Skeletal muscle satellite cell (primary cell): ENCODE data around the gene OPRL1.

Source experiments
- H3K27me3 ChIP-seq: 2 replicates; pipeline ENCODE4 v1.7.0; 2013; ENCODE audit warnings: low read length; ENCODE audit not compliant: control insufficient read depth, insufficient read depth
- H3K36me3 ChIP-seq: 2 replicates; pipeline ENCODE4 v1.7.0; 2013; ENCODE audit warnings: mild to moderate bottlenecking, control low read depth, low read length; ENCODE audit not compliant: insufficient read depth
- H3K4me1 ChIP-seq: 2 replicates; pipeline ENCODE4 v1.7.0; 2013; ENCODE audit warnings: low read length; ENCODE audit not compliant: control insufficient read depth, insufficient read depth
- H3K4me2 ChIP-seq: 2 replicates; pipeline ENCODE4 v1.7.0; 2013; ENCODE audit warnings: mild to moderate bottlenecking, low read length
- H3K4me3 ChIP-seq: 2 replicates; pipeline ENCODE4 v1.7.0; 2013; ENCODE audit warnings: low read length
- H3K9ac ChIP-seq: 2 replicates; pipeline ENCODE4 v1.7.0; 2013; ENCODE audit warnings: mild to moderate bottlenecking, low read depth, low read length, moderate library complexity
- H3K9me3 ChIP-seq: replicated peaks from 2 replicates; pipeline ENCODE4 v1.7.0; 2013; ENCODE audit warnings: mild to moderate bottlenecking, control low read depth, low read length

OPRL1 gene

DNA sequence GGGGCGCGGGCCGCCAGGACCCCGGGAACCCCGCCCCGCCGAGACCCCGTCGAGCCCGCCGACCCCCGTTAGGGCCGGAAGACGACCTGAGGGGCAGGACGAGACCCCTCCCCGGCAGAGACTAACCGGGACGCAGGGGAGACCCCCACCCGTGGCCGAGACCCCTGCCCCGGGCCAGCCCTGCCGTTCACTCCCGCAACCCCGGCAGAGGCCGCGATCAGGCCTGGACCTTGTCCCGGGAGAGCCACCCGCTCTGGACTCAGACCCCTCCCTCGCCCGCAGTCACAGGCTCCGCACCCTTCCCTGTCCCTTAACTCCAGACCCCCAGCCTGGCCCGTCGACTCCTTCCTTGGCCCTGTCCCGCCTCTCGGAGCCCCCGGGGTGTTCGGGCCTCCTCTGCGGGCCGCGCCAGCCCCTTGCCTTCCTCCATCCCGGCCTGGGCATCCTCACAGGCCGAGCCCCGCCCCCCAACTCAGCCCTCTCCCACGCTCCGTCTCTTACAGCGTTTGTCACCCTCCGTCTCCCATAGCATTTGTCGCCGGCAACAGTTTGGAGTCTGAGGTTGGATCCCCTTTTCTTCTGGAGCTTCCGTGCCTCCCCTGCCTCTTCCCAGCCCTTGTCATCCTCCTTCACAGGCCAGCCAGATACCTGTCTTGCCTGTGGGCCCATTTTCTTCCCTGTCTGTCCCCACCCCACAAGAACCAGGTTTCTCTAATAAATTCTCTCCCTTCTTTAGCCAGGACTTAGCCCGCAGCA lies 16.3 kb upstream of the OPRL1 start:
- H3K9me3 ChIP-seq: no peaks in the 10 kb centered on the region
- H3K9ac ChIP-seq: peak overlapping the region; percentile 93
- H3K36me3 ChIP-seq: no peaks in the 10 kb centered on the region
- H3K27me3 ChIP-seq: no peaks in the 10 kb centered on the region
- peak overlapping the region; percentile 94 for H3K4me3 ChIP-seq
- H3K4me1 ChIP-seq: peaks cover 33% of the 10 kb centered on the region
- H3K4me2 ChIP-seq: peak overlapping the region; percentile 84

DNA sequence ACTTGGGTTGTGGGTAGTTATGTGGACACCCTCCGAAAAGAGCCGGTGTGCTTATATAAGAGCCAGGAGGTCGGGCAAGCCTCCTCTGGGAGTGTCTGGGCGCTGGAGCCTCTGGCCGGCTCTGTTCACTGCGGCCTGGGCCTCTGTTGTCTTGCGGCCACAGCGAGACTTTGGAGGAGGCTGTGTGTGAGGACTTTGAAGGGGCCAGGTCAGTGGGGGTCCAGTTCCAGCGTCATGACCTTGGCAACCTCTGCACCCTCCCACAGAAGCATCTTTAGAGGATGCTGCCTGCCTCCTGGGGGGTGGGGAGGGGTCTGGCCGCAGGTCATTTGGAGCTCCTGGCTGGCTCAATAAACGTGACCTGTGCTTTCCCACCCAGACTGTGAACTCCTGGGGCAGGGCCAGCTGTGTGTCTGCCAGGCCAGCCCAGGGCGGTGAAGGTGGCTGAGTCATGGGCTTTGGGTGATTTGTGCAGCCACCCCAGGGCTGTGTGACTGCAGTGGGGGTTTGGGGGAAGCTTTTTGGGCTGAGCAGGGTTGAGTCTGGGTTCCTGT lies 15.7 kb upstream of the OPRL1 start:
- Histone ChIP-seq H3K27me3 (no peaks in the 10 kb centered on the region), H3K9me3 (no peaks in the 10 kb centered on the region), H3K9ac (peak overlapping the region; percentile 93), H3K36me3 (no peaks in the 10 kb centered on the region), H3K4me2 (peak overlapping the region; percentile 84), H3K4me1 (peaks cover 33% of the 10 kb centered on the region), H3K4me3 (peak overlapping the region; percentile 94)

DNA sequence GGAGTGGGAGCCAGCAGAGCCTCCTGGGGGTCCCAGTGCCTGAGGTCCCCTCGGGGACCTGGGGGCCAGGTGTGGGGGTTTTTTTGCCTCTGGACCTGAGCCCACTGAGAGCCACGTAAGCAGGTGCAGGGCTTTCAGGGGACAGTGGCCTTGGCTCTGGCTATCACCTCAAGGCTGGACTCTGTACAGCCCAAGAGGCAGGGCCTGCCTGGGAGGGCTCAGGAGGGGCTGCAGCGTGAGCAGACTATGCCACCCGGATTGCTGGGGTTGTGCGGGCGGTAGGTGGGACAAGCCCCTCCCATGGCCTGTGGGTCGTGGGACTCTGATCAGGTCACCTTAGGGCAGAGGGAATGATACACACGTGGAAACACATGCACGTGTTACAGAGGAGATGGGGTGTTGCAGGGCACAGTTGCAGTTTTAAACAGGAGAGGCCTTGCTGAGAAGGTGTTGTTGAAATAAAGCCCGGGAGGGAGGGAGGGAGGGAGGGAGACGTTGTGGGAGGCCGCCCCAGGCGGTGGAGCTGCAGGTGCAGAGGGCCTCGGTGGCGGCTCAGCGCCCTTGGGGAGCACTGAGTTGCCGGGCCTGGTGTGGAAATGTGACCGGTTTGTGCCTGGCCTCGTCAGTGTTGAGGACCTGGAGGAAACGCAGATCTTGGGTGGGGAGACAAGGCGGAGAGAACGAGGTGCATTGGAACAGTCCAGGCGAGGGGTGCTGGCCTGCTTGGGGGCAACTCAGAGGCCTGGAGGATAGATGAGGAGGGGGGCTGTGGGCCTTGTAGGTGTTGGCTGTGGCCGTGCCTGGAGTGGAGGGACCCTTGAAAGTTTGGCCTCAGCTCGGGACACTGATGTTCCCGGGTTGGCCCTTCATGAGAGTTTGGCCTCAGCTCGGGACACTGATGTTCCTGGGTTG lies 14.6 kb upstream of the OPRL1 start:
- no peaks in the 10 kb centered on the region for H3K36me3 ChIP-seq
- no peaks in the 10 kb centered on the region for H3K27me3 ChIP-seq
- no peak overlapping the region for H3K9ac ChIP-seq
- peak overlapping the region; percentile 50 for H3K4me2 ChIP-seq
- H3K4me3 ChIP-seq: no peak overlapping the region
- H3K9me3 ChIP-seq: no peaks in the 10 kb centered on the region
- peaks cover 33% of the 10 kb centered on the region for H3K4me1 ChIP-seq

DNA sequence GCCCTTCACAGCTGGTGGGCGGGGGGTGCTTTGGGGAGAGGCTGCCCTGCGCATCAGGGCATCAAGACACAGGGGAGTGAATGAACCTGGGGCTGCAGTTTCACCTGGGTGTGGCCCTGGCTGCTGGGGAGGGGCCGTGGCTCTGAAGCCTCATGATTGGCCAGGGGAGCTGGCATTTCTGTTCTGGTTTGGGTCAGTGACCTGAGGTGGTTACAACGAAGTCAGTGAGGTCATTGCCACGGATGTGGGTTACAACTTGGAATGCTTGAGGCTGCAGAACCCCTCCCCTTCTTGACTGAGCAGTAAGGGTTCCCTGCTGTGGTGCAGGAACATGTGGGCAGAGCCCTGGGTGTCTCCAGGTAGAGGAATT lies 13.9 kb upstream of the OPRL1 start:
- Histone ChIP-seq H3K9ac (no peak overlapping the region), H3K4me1 (peaks cover 33% of the 10 kb centered on the region), H3K9me3 (no peaks in the 10 kb centered on the region), H3K36me3 (no peaks in the 10 kb centered on the region), H3K4me3 (no peak overlapping the region), H3K27me3 (no peaks in the 10 kb centered on the region), H3K4me2 (peak overlapping the region; percentile 50)

DNA sequence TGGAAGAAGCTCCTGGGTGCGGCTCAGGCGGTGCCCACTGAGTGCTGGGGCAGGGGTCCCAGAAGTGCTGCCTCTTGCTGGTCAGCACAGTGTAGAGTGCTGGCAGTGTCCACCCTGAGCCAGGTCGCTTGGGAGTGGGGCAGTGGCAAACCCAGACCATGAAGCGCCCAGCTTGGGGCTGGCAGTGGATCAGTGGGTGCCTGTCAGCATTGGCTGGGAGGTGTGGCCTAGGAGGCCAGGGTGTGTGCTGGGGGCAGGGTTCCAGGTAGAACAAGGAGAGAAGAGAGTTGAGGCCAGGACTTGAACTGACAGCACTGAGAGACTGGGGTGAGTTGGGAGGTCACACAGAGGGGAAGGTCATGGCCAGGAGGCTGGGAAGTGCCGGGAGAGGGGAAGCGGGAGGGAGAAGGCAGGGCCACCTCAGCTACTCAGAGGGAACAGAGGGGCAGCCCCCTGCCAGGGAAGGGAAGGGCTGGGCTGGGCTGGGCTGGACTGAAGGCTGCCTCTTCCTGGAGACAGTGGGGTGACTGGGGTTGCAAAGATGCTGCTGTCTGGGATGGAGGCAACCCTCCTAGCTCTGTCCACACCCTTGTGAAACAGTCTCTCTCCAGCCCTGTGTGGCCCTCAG lies 12.8 kb upstream of the OPRL1 start:
- no peak overlapping the region for H3K4me3 ChIP-seq
- H3K4me1 ChIP-seq: peaks cover 31% of the 10 kb centered on the region
- H3K27me3 ChIP-seq: no peaks in the 10 kb centered on the region
- H3K9me3 ChIP-seq: no peaks in the 10 kb centered on the region
- H3K9ac ChIP-seq: no peak overlapping the region
- no peak overlapping the region for H3K4me2 ChIP-seq
- H3K36me3 ChIP-seq: no peaks in the 10 kb centered on the region

DNA sequence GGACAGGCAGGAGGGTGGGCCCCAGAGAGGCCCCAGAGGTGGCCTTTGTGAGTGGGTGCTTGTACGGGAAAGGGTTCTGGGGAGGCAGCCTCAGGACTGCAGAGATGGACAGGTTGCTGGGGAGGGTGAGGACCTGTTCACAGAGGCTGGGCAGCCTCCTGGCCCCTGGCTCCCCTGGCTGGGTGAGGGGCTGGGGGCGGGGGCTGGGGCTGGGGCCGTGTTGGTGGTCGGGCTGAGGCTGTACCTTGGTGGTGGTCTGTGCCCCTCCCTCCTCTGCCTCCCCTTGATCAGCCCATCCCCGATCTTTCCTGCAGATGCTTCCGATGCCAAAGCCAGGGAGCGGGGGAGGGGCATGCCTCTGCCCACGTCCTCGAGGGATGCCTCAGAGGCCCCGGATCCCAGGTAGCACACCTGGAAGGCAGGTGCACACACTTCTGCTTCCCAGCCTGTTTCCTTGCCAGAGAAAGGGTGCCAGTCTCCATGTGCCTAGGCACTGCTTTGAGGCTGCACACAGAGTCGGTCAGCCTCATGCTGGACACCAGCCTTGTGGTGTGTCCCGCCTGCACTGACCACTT lies 12.1 kb upstream of the OPRL1 start:
- no peaks in the 10 kb centered on the region for H3K36me3 ChIP-seq
- peaks cover 25% of the 10 kb centered on the region for H3K4me1 ChIP-seq
- no peak overlapping the region for H3K9ac ChIP-seq
- no peaks in the 10 kb centered on the region for H3K9me3 ChIP-seq
- H3K4me2 ChIP-seq: no peak overlapping the region
- H3K27me3 ChIP-seq: no peaks in the 10 kb centered on the region
- H3K4me3 ChIP-seq: no peak overlapping the region

DNA sequence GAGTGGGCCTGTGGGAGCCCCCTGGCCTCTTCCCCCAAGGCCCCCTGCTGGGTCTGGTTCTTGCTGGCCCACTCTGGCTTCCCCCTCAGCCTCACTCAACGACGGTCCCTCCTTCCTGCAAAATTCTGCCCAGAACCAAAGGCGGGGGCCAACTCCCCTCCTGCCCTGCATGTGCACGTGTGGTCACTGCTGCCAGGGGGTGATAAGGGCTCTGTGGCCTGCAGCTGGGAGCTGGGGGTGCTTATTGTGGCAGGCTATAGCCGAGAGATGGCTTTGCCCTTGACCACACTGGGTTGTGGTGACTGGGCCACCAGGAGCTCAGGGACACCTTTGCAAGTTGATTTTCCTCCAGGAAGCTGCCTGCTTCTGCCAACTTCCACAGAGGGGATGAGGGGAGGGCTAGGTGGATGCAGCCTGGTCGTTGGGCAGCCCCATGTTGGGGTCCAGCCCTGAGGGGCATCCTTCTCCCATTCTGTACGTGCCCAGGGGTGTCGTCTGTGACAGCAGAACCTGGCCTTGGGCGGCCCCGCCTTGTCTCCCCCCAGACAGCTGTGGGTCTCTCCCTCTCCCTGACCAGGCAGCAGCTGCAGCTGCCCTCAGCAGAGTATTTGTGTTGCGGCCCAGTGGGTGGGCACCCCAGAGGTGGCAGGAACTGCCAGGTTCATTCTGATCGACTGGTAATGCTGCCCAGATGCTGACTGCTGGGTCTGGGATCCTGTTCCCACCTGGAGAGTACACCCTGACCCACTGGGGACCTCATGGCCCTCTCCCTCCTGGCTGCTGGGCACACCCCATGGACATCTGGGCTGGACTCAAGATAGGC lies 11.3 kb upstream of the OPRL1 start:
- no peaks in the 10 kb centered on the region for H3K27me3 ChIP-seq
- H3K9ac ChIP-seq: no peak overlapping the region
- no peak overlapping the region for H3K4me2 ChIP-seq
- no peaks in the 10 kb centered on the region for H3K9me3 ChIP-seq
- no peak overlapping the region for H3K4me3 ChIP-seq
- H3K36me3 ChIP-seq: peaks cover 4% of the 10 kb centered on the region
- peaks cover 25% of the 10 kb centered on the region for H3K4me1 ChIP-seq

DNA sequence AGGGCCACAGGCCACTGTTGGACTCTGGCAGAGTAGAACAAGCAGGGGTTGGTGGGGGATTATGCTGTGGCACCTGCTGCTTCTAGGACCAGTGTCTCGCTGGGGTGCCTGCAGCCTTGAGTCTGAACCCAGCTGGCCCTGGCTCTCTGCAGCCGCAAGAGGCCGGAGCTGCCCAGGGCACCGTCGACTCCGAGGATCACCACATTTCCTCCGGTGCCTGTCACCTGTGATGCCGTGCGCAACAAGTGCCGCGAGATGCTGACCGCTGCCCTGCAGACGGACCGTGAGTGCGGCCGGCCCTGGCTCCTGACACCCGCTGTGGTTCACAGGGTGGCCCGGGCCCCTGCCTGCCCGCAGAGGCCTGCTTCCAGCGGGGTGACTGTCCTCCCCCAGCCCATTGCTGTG lies 10.7 kb upstream of the OPRL1 start:
- Histone ChIP-seq H3K4me1 (peaks cover 19% of the 10 kb centered on the region), H3K4me2 (no peak overlapping the region), H3K9ac (no peak overlapping the region)

DNA sequence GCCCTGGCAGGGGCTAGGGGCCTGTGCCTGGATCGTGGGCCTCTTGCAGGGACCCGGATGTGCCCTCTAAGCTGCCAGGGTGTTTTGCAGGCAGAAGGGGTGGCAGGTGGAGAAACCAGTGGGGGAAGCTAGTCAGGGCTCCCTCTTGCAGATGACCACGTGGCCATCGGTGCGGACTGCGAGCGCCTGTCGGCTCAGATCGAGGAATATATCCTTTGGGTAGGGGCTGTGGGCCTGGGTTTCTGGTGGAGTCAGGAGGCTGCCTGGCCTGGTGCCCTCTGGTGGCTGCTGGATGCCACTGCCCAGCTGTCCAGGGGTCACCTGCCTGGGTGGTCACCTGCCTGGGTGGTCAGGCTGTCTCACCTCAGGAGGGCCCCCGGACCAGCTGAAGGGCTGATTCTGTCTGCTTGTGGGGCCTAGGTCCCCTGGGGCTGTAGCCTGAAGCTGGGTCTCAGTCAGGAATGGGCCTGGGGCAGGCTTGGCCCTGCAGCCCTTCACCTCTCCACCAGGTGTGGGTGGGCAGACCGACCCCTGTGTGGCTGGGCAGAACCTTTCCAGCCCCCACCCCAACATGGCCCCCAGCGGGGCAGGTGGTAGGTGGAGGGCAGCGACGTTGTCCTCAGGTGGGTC lies 10.2 kb upstream of the OPRL1 start:
- Histone ChIP-seq H3K36me3 (peaks cover 4% of the 10 kb centered on the region), H3K9me3 (no peaks in the 10 kb centered on the region), H3K9ac (no peak overlapping the region), H3K4me3 (no peak overlapping the region), H3K4me1 (peaks cover 14% of the 10 kb centered on the region), H3K4me2 (no peak overlapping the region), H3K27me3 (no peaks in the 10 kb centered on the region)

More for the DNA sequence above, 10.7 kb upstream of the OPRL1 start:
- no peak overlapping the region for H3K4me3 ChIP-seq
- H3K36me3 ChIP-seq: peaks cover 4% of the 10 kb centered on the region
- H3K9me3 ChIP-seq: no peaks in the 10 kb centered on the region
- no peaks in the 10 kb centered on the region for H3K27me3 ChIP-seq

DNA sequence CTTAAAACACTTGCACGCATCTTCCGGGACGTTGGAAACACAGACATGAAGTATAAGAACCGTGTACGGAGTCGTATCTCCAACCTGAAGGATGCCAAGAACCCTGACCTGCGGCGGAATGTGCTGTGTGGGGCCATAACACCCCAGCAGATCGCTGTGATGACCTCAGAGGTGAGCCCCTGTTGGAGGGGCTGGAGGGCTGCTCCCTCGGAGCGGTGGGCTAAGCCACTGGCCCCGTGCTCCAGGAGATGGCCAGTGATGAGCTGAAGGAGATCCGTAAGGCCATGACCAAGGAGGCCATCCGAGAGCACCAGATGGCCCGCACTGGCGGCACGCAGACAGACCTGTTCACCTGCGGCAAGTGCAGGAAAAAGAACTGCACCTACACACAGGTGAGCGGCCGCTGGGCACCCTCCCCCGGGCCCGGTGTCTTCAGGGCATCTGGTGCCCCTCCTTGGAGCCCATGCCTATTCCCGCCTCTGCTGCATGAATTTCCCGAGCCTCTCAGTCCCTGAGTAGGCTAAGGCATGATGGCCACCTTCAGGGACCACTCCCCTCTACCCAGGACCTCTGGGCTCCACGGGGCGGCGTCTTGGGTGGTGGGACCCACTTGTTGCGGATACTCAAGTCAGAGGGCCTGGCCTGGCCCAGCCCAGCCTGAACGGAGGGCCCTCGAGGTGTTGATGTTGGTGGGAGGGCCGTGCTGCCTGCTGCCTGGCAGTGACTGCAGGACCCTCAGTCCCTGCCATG lies 9.5 kb upstream of the OPRL1 start:
- no peak overlapping the region for H3K4me3 ChIP-seq
- H3K36me3 ChIP-seq: peaks cover 4% of the 10 kb centered on the region
- no peaks in the 10 kb centered on the region for H3K27me3 ChIP-seq
- no peak overlapping the region for H3K9ac ChIP-seq
- H3K4me1 ChIP-seq: peaks cover 11% of the 10 kb centered on the region
- no peak overlapping the region for H3K4me2 ChIP-seq
- no peaks in the 10 kb centered on the region for H3K9me3 ChIP-seq
